22Rv1 (cell line): Measurements from ENCODE around the gene PODN.

ENCODE experiments used
- CTCF ChIP-seq: fragments of 450-650 bp; IDR thresholded peaks from 2 replicates; pipeline ENCODE4 v1.5.1; 2017; ENCODE audit warnings: mild to moderate bottlenecking
- ZFX ChIP-seq: fragments of 450-650 bp; IDR thresholded peaks from 2 replicates; pipeline ENCODE4 v1.6.1; 2017; ENCODE audit warnings: antibody characterized with exemption, borderline replicate concordance

GRCh38 chr1:53116933-53117600, 55.1 kb downstream of the PODN start:
- TF ChIP-seq CTCF (no peak), ZFX (no peak)
